ENCODE measurements around the gene TUBA3D. TPM values are rescaled to one million over a fixed set of nuclear protein-coding genes. Genes with fewer than 3 reads are reported as not detected.
A peak's percentile ranks its signal among the peaks of the same experiment; 100 is the strongest.
"Not testable (repeated sequence)": the region's sequence is repeated elsewhere in the genome, so short reads cannot be mapped to it uniquely, and the experiment has no call there.

TUBA3D gene
- total and polyA plus RNA-seq, 9 of the 15 experiments (the other 6 are each of a cell fraction or from before 2014, with no cell fraction given): not detected

- ChIA-PET CTCF (ENCODE audit: low intra/inter-chr PET ratio) (no interaction called here), POLR2A (no interaction called here)
- Histone ChIP-seq H3K79me2 (ENCODE audit: control insufficient read depth, insufficient read depth, low read length) (no peaks in the 10 kb centered on the region), H3K9me1 (ENCODE audit: control insufficient read depth, insufficient read depth, low read length) (no peaks in the 10 kb centered on the region), H3K9me3 (replicated peaks; ENCODE audit: control insufficient read depth, insufficient read depth, low read depth, low read length) (no peaks in the 10 kb centered on the region), H3K27me3 (ENCODE audit: control insufficient read depth in 2 of 2, insufficient read depth in 2 of 2, low read length in 2 of 2) (no peaks in the 10 kb centered on the region), H2AFZ (ENCODE audit: low read depth, low read length) (no peak overlapping the region), H3K4me2 (ENCODE audit: insufficient read depth, low read length) (no peak overlapping the region), H3K4me1 (replicated peaks in 1 of 2; ENCODE audit: control insufficient read depth in 2 of 2, insufficient read depth in 2 of 2, low read length in 2 of 2) (peaks cover 0 to 20% of the 10 kb centered on the region in 2 experiments; a peak in 2 of 5 replicates), H3K27ac (ENCODE audit: extremely low read depth, low read depth, low read length) (no peak overlapping the region), H3K36me3 (ENCODE audit: control insufficient read depth, insufficient read depth, low read length) (peaks cover 50% of the 10 kb centered on the region; the same call in 1 of the 3 replicates), H3K9ac (ENCODE audit: insufficient read depth in 1 of 2, low read depth in 2 of 2, low read length in 2 of 2) (no peak overlapping the region), H4K20me1 (replicated peaks; ENCODE audit: control insufficient read depth, insufficient read depth, low read length) (no peaks in the 10 kb centered on the region), H3K4me3 (no peak overlapping the region)
- no TSS peak for BruUV-seq (replicated peaks)
- DNase-seq (ENCODE audit: extremely low read depth in 1 of 4, low spot score in 3 of 4) (peak in 1 of 4 experiments; percentile 3), FAIRE-seq (no peak), ATAC-seq (no peak)
- TF ChIP-seq ZNF707 (CRISPR knock-in tag; conservative IDR thresholded peaks at IDR 0.05) (no peak), SIX5 (IDR thresholded peaks at IDR 0.05; ENCODE audit: borderline replicate concordance in 1 of 2, insufficient read depth in 1 of 2, low read depth in 1 of 2, low read length in 2 of 2) (no peak), BRD4 (IDR thresholded peaks at IDR 0.05) (no peak), TBL1XR1 (IDR thresholded peaks at IDR 0.05; ENCODE audit: low read length in 2 of 2) (no peak), POLR2G (IDR thresholded peaks at IDR 0.05; ENCODE audit: low read depth, low read length) (peak; percentile 7), TOE1 (IDR thresholded peaks at IDR 0.05; ENCODE audit: borderline replicate concordance) (no peak), TOE1 (CRISPR knock-in tag; IDR thresholded peaks at IDR 0.05; ENCODE audit: borderline replicate concordance, low read depth) (no peak)
- in situ Hi-C loops (cut with MboI) (loop anchor here (25.0 kb wide), 1 partner anchor 1180 kb away; the partner anchor contains the start of gene IMP4), intact Hi-C loops (cut with micrococcal nuclease) (no loop called here)
- WGBS (ENCODE audit: insufficient coverage, low coverage, missing lambda C conversion rate): 88% methylated on average over 12 of the region's 17 CpGs
These were observed 41.4 kb downstream of the TUBA3D start for GRCh38 chr2:131517106-131517831.

GRCh38 chr2:131517856-131518255, 41.9 kb downstream of the TUBA3D start:
- POLR2A ChIA-PET; H3K79me2 ChIP-seq (ENCODE audit: control insufficient read depth, insufficient read depth, low read length); H3K9ac ChIP-seq (ENCODE audit: insufficient read depth in 1 of 2, low read depth in 2 of 2, low read length in 2 of 2); H3K4me3 ChIP-seq; H3K27me3 ChIP-seq (ENCODE audit: control insufficient read depth in 2 of 2, insufficient read depth in 2 of 2, low read length in 2 of 2); FAIRE-seq; ATAC-seq; BruUV-seq (replicated peaks); CTCF ChIA-PET (ENCODE audit: low intra/inter-chr PET ratio); intact Hi-C loops (cut with micrococcal nuclease); H3K27ac ChIP-seq (ENCODE audit: extremely low read depth, low read depth, low read length); H3K9me3 ChIP-seq (replicated peaks; ENCODE audit: control insufficient read depth, insufficient read depth, low read depth, low read length); H2AFZ ChIP-seq (ENCODE audit: low read depth, low read length); H3K9me1 ChIP-seq (ENCODE audit: control insufficient read depth, insufficient read depth, low read length); H4K20me1 ChIP-seq (replicated peaks; ENCODE audit: control insufficient read depth, insufficient read depth, low read length); H3K4me2 ChIP-seq (ENCODE audit: insufficient read depth, low read length): not testable (repeated sequence)
- peak in 1 of 4 experiments; percentile 3 for DNase-seq (ENCODE audit: extremely low read depth in 1 of 4, low spot score in 3 of 4)
- Histone ChIP-seq H3K36me3 (ENCODE audit: control insufficient read depth, insufficient read depth, low read length) (peaks cover 45% of the 10 kb centered on the region; the same call in 1 of the 3 replicates), H3K4me1 (replicated peaks in 1 of 2; ENCODE audit: control insufficient read depth in 2 of 2, insufficient read depth in 2 of 2, low read length in 2 of 2) (peaks cover 0 to 22% of the 10 kb centered on the region in 2 experiments; a peak in 2 of 5 replicates)
- in situ Hi-C loops (cut with MboI): loop anchor here (25.0 kb wide), 1 partner anchor 1181 kb away; the partner anchor contains the start of gene IMP4
- WGBS (ENCODE audit: insufficient coverage, low coverage, missing lambda C conversion rate): 94% methylated on average over 12 of the region's 16 CpGs

GRCh38 chr2:131518531-131518930, 42.6 kb downstream of the TUBA3D start:
- not testable (repeated sequence) for FAIRE-seq

More at GRCh38 chr2:131518531-131518930, 42.6 kb downstream of the TUBA3D start:
- in situ Hi-C loops (cut with MboI): loop anchor here (25.0 kb wide), 1 partner anchor 1181 kb away; the partner anchor contains the start of gene IMP4
- H4K20me1 ChIP-seq (replicated peaks; ENCODE audit: control insufficient read depth, insufficient read depth, low read length); BruUV-seq (replicated peaks); H3K27me3 ChIP-seq (ENCODE audit: control insufficient read depth in 2 of 2, insufficient read depth in 2 of 2, low read length in 2 of 2); H3K9me3 ChIP-seq (replicated peaks; ENCODE audit: control insufficient read depth, insufficient read depth, low read depth, low read length); H3K4me2 ChIP-seq (ENCODE audit: insufficient read depth, low read length); H3K9me1 ChIP-seq (ENCODE audit: control insufficient read depth, insufficient read depth, low read length); CTCF ChIA-PET (ENCODE audit: low intra/inter-chr PET ratio); H3K4me3 ChIP-seq; intact Hi-C loops (cut with micrococcal nuclease); H2AFZ ChIP-seq (ENCODE audit: low read depth, low read length); H3K27ac ChIP-seq (ENCODE audit: extremely low read depth, low read depth, low read length); H3K79me2 ChIP-seq (ENCODE audit: control insufficient read depth, insufficient read depth, low read length); POLR2A ChIA-PET; ATAC-seq; H3K9ac ChIP-seq (ENCODE audit: insufficient read depth in 1 of 2, low read depth in 2 of 2, low read length in 2 of 2): not testable (repeated sequence)
- Histone ChIP-seq H3K4me1 (replicated peaks in 1 of 2; ENCODE audit: control insufficient read depth in 2 of 2, insufficient read depth in 2 of 2, low read length in 2 of 2) (peaks cover 0 to 22% of the 10 kb centered on the region in 2 experiments; a peak in 2 of 5 replicates), H3K36me3 (ENCODE audit: control insufficient read depth, insufficient read depth, low read length) (peaks cover 43% of the 10 kb centered on the region; the same call in 1 of the 3 replicates)
- 89% methylated on average over 7 of the region's 11 CpGs for WGBS (ENCODE audit: insufficient coverage, low coverage, missing lambda C conversion rate)
- peak in 1 of 4 experiments; percentile 1 for DNase-seq (ENCODE audit: extremely low read depth in 1 of 4, low spot score in 3 of 4)

Data from K562 (cell line).